ENCODE data around the gene HOXC10. TPM values are rescaled to one million over a fixed set of nuclear protein-coding genes. Genes with fewer than 3 reads are reported as not detected.

The HOXC10 gene
- total RNA-seq, 1 donor from 2014 or later, result not detected

GRCh38 chr12:54036620-54037359, 51.8 kb downstream of the HOXC10 start:
- TF ChIP-seq, protein P1, sequence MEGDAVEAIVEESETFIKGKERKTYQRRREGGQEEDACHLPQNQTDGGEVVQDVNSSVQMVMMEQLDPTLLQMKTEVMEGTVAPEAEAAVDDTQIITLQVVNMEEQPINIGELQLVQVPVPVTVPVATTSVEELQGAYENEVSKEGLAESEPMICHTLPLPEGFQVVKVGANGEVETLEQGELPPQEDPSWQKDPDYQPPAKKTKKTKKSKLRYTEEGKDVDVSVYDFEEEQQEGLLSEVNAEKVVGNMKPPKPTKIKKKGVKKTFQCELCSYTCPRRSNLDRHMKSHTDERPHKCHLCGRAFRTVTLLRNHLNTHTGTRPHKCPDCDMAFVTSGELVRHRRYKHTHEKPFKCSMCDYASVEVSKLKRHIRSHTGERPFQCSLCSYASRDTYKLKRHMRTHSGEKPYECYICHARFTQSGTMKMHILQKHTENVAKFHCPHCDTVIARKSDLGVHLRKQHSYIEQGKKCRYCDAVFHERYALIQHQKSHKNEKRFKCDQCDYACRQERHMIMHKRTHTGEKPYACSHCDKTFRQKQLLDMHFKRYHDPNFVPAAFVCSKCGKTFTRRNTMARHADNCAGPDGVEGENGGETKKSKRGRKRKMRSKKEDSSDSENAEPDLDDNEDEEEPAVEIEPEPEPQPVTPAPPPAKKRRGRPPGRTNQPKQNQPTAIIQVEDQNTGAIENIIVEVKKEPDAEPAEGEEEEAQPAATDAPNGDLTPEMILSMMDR (IDR thresholded peaks at IDR 0.05; ENCODE audit: insufficient read depth, low read depth, low read length), result no peak
- peak; percentile 30 for TF ChIP-seq EZH2 (IDR thresholded peaks at IDR 0.05; ENCODE audit: insufficient read depth, low read length)
- no peaks in the 10 kb centered on the region for H3K36me3 ChIP-seq (ENCODE audit: insufficient read depth, low read length)
- no peak overlapping the region for H3K4me3 Mint-ChIP-seq (ENCODE audit: unreplicated experiment)
- H3K4me2 ChIP-seq (ENCODE audit: low read length), result no peak overlapping the region
- peaks cover 74% of the 10 kb centered on the region for H3K27me3 ChIP-seq (ENCODE audit: insufficient read depth, low read length)
- H3K36me3 Mint-ChIP-seq (ENCODE audit: low read depth, unreplicated experiment), result peaks cover 2% of the 10 kb centered on the region
- no peaks in the 10 kb centered on the region for H3K4me1 ChIP-seq (ENCODE audit: insufficient read depth, low read length)
- H3K4me1 Mint-ChIP-seq (ENCODE audit: low read depth, unreplicated experiment), result no peaks in the 10 kb centered on the region
- H2AFZ ChIP-seq (ENCODE audit: low read depth, low read length), result no peak overlapping the region
- no peak overlapping the region for H3K27ac Mint-ChIP-seq (ENCODE audit: unreplicated experiment)
- no peak for FAIRE-seq
- no peaks in the 10 kb centered on the region for H4K20me1 ChIP-seq (ENCODE audit: insufficient read depth, low read length)
- no peak overlapping the region for H3K4me3 ChIP-seq (ENCODE audit: insufficient read depth, low read depth, low read length)
- DNase-seq (ENCODE audit: low read depth), result no peak
- H3K27me3 Mint-ChIP-seq (ENCODE audit: low read depth, unreplicated experiment), result peaks cover 88% of the 10 kb centered on the region
- H3K79me2 ChIP-seq (ENCODE audit: insufficient read depth, low read length), result no peaks in the 10 kb centered on the region
- H3K9ac ChIP-seq (ENCODE audit: low read length), result no peak overlapping the region
- H3K9me3 Mint-ChIP-seq (ENCODE audit: unreplicated experiment), result peaks cover 30% of the 10 kb centered on the region
- H3K27ac ChIP-seq (ENCODE audit: low read depth, low read length), result no peak overlapping the region
- peaks cover 10% of the 10 kb centered on the region for H3K9me3 ChIP-seq (ENCODE audit: insufficient read depth, low read depth, low read length)

- FAIRE-seq (no peak), DNase-seq (ENCODE audit: low read depth) (no peak)
- Histone ChIP-seq H3K4me3 (ENCODE audit: insufficient read depth, low read depth, low read length) (no peak overlapping the region), H3K4me2 (ENCODE audit: low read length) (no peak overlapping the region), H3K36me3 (ENCODE audit: insufficient read depth, low read length) (no peaks in the 10 kb centered on the region), H2AFZ (ENCODE audit: low read depth, low read length) (no peak overlapping the region), H3K79me2 (ENCODE audit: insufficient read depth, low read length) (no peaks in the 10 kb centered on the region), H4K20me1 (ENCODE audit: insufficient read depth, low read length) (no peaks in the 10 kb centered on the region), H3K27ac (ENCODE audit: low read depth, low read length) (no peak overlapping the region), H3K4me1 (ENCODE audit: insufficient read depth, low read length) (no peaks in the 10 kb centered on the region), H3K9me3 (ENCODE audit: insufficient read depth, low read depth, low read length) (peaks cover 3% of the 10 kb centered on the region), H3K27me3 (ENCODE audit: insufficient read depth, low read length) (peaks cover 72% of the 10 kb centered on the region), H3K9ac (ENCODE audit: low read length) (no peak overlapping the region)
- peaks cover 24% of the 10 kb centered on the region for H3K9me3 Mint-ChIP-seq (ENCODE audit: unreplicated experiment)
- no peaks in the 10 kb centered on the region for H3K4me1 Mint-ChIP-seq (ENCODE audit: low read depth, unreplicated experiment)
- peaks cover 2% of the 10 kb centered on the region for H3K36me3 Mint-ChIP-seq (ENCODE audit: low read depth, unreplicated experiment)
- H3K27ac Mint-ChIP-seq (ENCODE audit: unreplicated experiment), result no peak overlapping the region
- TF ChIP-seq EZH2 (IDR thresholded peaks at IDR 0.05; ENCODE audit: insufficient read depth, low read length), result no peak
- TF ChIP-seq, protein P1 (IDR thresholded peaks at IDR 0.05; ENCODE audit: insufficient read depth, low read depth, low read length), result no peak
- H3K4me3 Mint-ChIP-seq (ENCODE audit: unreplicated experiment), result no peak overlapping the region
- H3K27me3 Mint-ChIP-seq (ENCODE audit: low read depth, unreplicated experiment), result peaks cover 88% of the 10 kb centered on the region
Observed at GRCh38 chr12:54037360-54038283, 52.7 kb downstream of the HOXC10 start.

Data from astrocyte (in vitro differentiated cells and primary cell).